ENCODE results near the gene ARF1. TPM values are rescaled to one million over a fixed set of nuclear protein-coding genes. Genes with fewer than 3 reads are reported as not detected.

ARF1 gene
- total RNA-seq = 214 and 245 TPM in 2 replicates

GRCh38 chr1:228082214-228082917, at the start of gene ARF1:
Gene ARF1 (plus strand): TSS chr1:228082708. CDS start chr1:228097115, 14,407 bp downstream.

GRCh38 chr1:228102791-228103620, 20.5 kb downstream of the ARF1 start, which contains the start of gene C1orf35:
Gene C1orf35 (minus strand): TSS chr1:228103325. CDS start chr1:228103227, 98 bp downstream.

GRCh38 chr1:228109073-228109961, 26.8 kb downstream of the ARF1 start, which contains the start of gene MRPL55:
Gene MRPL55 (minus strand): TSS chr1:228109299. CDS start chr1:228108260, 1,039 bp downstream.

GRCh38 chr1:228139931-228140723, 57.6 kb downstream of the ARF1 start, which contains the start of gene GUK1:
Gene GUK1 (plus strand): TSS chr1:228140279. CDS start chr1:228140303, 24 bp downstream.

Other genes with a start within 250 kb of the ARF1 start
- 0.26 and 0.33 TPM in 2 replicates for gene WNT9A, start 134.8 kb upstream of the ARF1 start, total RNA-seq
- gene WNT3A, start 75.7 kb upstream of the ARF1 start, total RNA-seq = not detected in 2 replicates
- gene C1orf35, start 20.6 kb downstream of the ARF1 start, total RNA-seq = 5.2 and 7.4 TPM in 2 replicates
- 29.2 and 32.7 TPM in 2 replicates for gene MRPL55, start 26.6 kb downstream of the ARF1 start, total RNA-seq
- 604 and 675 TPM in 2 replicates for gene GUK1, start 57.6 kb downstream of the ARF1 start, total RNA-seq
- 6.5 and 14.3 TPM in 2 replicates for gene GJC2, start 67.2 kb downstream of the ARF1 start, total RNA-seq
- gene IBA57, start 83.1 kb downstream of the ARF1 start, total RNA-seq = 6.5 and 8.3 TPM in 2 replicates
- 4.1 and 8.9 TPM in 2 replicates for gene OBSCN, start 125.3 kb downstream of the ARF1 start, total RNA-seq